ENCODE measurements around the gene CLRN2.

CLRN2 gene, protein sequence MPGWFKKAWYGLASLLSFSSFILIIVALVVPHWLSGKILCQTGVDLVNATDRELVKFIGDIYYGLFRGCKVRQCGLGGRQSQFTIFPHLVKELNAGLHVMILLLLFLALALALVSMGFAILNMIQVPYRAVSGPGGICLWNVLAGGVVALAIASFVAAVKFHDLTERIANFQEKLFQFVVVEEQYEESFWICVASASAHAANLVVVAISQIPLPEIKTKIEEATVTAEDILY

DNA sequence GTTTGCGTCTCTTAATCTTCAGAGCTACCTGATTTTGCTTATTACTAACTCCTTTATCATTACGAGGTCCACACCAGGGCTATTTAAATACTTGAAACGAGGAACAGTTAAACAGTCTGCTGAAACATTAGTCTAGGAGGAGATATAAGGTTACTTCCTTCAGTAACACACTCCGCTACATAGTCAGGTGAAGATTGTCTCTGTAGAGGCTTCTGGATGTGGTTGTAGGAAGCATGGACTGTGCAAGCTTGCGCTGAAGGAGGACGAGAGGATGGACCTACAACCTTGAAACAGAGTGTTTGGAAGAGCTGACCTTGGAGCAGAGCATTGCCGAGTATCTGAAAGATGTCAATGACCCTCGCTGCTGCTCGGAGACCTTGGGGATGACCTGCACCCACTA, at the start of gene CLRN2:
TSS of gene CLRN2 (plus strand) at position 301 of the 400 bp plus-strand sequence. CDS start 102 bp downstream, outside the sequence.
- no peak for DNase-seq

DNA sequence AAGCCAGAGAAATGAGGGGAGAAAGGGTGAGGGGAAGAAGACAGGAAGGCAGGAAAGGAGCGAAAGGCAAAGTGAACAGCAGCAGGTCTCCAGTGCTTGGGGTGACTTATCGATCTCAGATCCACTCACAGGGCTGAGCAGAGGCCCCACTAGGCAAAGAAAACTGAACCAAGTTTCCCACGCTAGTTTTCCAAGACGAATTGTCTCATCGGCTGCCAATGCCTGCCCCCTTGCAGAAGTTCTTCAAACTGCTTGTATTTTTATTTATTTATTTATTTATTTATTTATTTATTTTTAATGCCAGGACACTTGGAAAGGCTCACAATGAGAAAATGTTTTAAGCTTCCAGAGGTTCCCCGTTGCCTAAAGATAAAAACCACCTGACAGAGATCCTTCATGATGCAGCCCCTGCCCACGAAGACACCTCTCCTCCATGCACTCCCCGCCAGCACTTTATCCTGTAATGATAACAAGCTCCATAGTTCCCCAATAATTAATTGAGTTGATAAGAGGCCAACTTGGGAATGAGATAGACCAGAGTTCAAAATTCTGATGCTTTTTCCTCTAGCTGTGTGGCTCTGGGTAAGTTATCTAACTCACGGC, 46.2 kb upstream of the CLRN2 start:
- DNase-seq, result no peak

DNA sequence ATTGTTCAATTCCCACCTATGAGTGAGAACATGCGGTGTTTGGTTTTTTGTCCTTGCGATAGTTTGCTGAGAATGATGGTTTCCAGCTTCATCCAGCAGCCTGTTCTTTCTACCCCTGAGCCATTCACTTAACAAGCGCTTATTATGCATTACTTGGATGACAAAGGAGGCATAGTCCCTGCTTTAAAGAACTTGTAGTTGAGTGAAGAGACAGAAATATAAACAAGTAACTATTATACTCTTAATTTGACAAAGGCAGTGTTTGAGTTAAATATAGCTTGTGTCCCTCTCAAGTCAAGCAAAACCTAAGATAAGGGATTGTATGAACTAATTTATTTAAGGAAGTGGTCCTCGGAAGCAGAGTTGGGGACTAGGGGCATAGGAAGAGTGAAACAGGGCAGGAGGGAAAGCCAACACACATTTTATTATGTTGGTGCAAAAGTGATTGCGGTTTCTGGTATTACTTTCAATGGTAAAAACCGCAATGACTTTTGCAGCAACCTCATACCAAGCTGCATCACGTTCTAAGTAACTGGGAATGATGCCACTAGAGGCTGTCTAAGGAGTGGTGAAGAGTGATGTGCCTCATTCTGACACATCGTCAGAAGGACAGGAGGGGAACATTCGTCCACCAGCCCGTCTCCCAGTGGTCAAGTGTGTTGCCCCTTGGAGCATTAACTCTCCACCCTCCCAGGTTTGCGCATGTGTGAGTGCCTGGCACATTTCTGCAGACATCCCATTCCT, 44.9 kb upstream of the CLRN2 start:
- DNase-seq, result no peak

DNA sequence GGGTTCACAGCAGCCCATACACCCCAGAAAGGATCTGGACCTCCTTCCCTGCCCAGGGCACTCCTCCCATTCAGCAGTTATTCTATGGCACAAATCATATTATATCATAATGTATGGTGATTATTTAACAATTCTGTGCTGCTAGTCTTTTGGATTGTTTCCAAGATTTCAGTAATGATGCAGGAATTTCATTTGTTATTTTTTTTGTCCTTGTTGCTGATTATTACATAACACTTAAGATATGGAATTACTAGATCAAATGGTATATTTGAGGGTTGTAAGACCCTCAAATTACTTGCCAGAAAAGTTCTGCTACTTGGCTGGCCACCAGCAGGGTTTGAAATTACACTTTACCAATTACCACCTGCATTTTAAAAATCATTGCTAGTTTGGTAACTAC, 39.5 kb upstream of the CLRN2 start:
- no peak for DNase-seq

DNA sequence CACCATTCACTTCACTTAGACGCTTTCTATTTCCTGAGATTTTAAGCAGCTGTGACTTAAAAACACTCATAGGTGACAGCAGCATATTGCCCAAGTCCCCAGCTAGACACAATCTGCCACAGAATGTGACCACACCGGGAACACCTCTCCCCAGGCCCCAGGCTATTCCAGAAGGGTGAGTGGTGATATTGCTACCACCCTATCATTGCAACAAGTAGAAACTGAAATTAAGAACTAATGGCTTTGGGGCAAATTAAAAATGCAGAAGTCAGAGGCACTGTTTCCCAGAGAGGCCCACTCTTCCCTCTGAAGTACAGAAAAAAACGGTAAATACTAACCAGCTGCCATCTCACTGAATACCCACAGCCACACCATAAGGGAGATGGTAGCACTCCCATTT, 38.1 kb upstream of the CLRN2 start:
- DNase-seq, result no peak

DNA sequence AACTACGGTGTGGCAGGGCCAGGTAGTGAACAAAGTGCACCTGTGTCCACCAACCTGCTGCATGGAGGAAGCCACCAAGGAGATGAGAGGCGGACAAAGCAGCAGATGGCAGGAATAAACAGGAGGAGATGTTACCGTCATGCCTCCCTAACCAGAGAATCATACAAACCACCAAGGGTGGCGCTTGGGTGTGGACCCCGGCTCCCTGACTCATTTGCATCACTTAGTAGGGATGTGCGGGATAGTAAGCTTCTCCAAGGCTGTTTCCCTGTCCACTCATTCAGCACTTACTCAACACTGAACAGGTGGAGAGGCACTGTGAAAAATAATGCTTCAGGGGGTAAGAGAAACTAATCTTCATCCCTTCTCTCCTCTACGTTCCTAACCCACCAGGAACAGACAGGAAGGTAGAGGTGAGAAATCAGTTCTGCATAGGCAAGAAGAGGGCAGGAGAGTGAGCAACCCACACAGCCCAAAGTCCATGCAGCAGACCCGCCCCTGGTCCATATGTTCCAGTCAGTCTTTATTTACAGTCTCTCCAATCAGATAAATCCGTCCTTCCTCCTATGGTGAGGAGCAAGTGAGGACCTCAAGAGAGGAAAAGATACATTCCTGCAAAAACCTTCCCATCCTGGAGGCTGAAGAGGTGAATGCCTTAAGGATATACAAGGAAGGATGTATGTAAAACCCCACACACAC, 37.0 kb upstream of the CLRN2 start:
- DNase-seq, result no peak

DNA sequence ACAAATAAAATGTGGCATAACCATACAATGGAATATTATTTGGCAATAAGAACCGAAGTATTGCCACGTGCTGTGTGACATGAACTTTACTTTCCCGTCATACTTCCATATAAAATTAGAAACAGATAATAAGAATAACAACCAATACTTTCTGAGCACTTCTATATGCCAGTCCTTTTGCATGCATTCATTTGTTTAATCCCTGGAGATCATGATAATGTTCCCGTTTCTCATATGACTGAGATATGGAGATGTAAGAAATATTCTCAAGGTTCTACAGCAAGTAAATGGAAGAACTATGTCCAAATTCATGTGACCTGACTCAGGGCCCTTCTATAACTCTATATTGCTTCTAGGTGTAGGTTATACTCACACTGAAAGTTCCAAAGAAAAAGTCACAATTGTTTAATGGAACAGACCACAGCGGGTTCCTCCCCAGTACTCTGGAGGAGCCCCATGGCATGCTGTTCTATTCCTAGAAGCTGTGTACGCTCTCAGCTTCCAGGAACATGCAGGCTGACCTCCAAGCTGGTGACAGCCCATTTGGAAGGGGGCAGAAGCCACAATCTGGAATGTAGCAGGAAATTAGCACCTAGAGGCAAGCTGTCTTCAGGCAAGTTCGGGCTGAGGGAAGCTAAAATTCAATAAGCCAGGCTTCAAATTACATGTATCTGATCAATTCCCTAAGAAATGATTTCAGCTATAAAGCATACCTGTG, 34.6 kb upstream of the CLRN2 start:
- DNase-seq, result no peak

DNA sequence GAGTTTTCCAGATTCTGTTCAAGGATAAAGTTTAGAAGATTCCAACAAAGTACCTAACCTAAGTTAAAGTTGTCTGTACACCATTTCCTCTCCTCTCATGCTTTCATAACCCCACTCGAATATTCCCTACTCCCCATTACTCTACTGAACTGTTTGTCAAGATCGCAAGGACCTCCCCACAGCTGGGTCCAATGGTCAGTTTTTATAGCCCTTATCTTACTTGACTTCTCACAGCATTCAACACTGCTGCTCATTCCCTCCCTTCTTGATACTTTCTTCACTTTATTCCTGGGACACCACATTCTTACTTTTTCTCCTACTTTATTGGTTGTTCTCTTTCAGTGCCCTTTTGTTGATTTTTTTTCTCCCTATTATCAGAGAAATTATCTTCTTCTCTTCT, 34.0 kb upstream of the CLRN2 start:
- no peak for DNase-seq

DNA sequence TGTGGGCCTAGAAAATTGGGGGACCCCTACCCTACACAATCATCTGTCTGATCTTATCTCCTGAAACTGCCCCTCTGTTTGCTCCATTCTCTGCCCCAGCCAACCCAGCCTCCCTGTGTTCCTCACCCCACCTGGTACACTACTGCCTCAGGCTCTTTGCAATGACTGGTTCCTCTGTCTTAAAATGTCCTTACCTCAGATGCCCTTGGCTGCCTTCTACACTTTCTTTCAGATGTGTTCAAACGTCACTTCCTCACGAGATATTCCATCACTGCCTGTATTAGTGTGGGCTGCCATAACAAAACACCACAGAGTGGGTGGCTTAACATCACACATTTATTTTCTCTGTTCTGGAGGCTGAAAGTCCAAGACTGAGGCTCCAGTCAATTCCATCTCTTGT, 32.2 kb upstream of the CLRN2 start:
- no peak for DNase-seq

DNA sequence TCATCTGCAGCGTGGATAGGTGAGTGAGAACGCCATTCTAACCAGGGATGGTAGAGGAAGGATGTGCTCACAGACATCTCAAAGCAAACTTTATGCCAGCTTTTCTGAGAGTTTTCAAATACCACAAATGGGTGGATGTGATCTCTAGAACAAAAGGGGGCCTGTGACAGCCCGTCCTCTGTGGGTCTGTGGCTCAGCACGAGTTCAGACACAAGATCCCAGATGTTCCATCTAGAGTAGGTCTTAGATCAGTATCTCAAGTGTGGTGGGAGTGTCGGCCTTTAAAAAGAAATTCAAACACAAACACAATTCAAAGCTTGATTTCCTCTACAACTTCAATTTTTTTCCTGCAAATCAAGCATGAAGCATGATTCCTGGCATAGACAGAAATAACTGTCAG, 25.8 kb upstream of the CLRN2 start:
- no peak for DNase-seq

DNA sequence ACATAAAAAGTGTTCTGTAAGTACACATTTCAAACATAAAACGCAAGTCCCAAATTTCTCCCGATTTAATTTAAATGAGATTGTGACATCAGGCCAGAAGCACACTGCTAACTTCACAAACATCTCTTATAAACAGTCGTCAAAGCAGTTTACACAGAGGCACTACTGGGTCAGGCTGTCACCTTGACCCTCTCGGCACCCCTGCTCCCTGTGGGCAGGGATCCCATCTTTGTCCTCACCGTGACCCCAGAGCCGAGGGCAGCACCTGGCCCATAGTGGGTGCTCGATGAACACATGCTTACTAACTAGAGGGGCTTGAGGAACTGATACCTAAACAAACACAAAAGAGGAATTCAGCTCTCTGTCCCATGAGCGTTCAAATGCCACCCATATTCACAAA, 25.2 kb upstream of the CLRN2 start:
- DNase-seq, result no peak

DNA sequence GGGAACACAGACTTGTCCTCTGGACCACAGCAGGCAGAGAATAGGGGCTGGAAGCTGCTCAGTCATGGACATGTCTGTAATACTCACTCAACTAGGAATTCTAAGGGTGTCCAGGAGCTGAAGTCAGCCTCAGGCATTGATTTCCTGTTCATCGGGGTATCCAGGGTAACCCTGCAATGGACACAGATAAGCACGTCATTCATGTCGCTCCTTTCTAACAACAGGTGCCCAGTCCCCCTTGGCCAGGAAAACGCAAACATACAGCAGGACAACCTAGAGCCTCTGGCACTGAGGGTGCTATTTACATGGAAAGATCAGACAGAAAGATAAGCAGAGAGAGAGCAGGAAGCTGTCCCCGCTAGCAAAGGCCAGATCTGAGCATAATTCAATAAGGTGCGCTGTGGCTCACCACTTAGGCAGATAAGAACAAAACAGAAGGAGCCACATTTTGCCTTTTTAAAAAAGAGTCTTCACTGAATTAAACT, 24.3 kb upstream of the CLRN2 start:
- no peak for DNase-seq

DNA sequence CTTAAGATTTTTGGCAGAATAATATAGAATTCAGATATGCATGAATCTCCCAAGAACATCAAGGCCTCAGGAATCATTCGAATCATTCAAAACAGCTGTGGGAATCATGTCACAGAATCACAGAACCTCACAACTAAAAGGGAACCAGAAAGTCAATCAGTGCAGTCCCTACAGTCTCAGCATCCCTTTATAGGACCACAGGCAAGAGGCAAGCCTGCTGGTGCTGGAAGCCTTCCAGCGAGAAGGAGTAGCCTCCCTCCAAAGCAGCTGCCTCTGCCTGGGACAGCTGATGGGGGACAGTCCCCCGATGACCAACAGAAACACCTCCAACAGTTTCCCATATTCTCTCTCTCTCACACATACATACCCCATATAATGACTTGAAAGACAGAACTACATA, 23.8 kb upstream of the CLRN2 start:
- DNase-seq, result no peak

DNA sequence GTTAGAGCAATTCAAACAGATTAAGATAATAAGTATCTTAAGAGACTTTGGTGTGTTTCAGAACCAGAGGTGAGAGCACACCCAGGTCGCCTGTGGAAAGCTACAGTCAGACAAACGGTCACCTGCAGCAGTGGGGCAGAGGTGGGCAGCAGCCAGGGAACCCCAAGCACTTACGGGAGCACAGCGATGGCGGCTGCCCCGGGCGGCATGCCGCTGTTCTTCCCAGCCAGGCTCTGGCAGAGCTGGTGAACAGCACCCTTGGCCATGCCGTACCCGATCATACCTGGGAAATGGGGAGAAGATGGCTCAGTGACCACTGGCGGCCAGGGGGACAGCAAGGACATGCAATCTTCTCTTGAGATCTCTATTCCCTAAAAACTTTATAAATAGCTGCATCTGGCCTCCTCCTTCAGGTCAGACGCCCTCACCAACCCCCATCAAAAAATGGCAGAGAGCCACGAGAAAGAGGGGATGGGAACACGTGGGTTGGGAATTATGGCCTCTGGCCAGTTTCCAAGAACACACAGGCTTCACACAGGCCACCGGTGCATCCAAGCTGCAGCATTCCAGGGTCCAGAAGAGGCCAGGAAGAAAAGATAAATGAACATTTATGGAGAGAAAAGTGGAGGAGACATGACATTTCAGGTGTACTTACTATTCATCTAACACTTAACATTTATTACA, 22.8 kb upstream of the CLRN2 start:
- DNase-seq, result no peak

DNA sequence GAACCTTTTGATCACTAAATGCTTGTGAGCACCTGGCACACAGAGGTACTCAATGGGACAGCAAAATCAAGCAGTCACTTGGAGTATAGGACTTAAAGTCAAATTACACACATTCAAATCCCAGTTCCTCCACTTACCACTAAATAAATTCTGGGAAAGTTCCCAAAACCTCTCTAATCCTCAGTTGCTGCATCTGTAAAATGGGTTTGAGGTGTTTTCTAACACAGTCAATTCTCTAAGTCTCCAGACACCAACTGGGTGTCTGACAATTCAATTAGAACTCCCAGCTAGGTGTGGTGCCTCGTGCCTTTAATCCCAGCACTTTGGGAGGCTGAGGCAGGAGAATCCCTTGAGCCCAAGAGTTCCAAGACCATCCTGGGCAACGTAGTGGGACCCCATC, 22.1 kb upstream of the CLRN2 start:
- no peak for DNase-seq

DNA sequence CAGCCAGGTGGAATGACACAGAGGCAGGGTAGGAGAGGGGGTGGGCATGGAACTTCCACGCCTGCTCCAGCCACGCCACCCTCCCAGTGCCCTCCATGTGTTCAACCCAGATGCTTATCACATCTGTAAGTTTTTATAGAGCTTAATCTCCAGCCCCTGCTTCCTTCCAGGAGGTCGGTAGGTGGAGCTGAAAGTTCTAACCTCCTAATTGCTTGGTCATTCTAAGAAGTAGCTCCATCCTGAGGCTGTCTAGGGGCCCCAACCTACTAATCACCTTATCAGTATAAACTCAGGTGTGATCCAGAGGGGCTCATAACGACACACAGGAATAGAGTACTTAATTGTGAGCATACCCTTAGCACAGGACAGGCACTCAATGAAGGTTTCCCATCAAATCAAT, 21.3 kb upstream of the CLRN2 start:
- DNase-seq, result no peak

DNA sequence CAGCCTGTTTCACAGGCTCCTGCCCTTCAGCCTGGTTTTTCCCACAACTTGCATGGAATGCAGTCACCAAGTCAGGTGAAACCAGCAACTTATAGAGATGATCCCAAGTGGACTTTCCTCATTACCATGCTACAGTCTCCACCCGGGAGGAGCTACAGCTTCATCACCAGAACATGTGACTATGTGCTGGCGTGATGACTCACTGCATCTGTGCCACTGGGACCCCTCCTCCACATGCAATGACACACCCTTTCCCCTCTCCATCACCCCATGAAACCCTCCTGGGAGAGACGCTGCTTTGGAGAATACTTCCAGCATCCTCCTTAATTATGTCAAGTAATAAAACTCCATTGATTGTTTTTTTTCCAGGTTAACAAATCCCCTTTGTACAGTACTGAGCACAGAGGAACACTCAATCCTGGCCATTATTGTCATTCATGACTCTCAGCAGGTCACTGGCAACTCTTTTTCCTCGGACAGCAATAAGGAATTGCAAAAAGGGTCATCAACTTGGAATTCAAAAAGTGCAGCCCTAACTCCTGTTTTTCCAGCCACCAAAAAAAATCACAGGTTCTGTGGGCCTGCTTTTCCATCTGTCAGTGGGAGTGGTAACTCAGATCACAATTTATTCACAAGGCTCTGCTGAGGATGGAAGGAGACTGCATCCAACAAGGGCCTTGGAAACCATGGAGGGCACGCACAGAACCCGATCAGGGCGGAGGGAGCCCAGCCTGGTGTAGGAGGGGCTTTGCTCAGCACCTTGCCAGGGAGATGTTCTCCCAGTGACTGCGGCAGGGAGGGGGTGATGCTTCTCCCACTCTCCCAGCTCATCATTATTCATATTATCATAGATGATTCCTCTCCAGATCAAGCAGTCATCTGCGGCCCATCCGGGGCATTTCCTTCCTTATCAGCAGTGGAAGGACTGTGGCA, 20.4 kb upstream of the CLRN2 start:
- DNase-seq, result peak; percentile 13

DNA sequence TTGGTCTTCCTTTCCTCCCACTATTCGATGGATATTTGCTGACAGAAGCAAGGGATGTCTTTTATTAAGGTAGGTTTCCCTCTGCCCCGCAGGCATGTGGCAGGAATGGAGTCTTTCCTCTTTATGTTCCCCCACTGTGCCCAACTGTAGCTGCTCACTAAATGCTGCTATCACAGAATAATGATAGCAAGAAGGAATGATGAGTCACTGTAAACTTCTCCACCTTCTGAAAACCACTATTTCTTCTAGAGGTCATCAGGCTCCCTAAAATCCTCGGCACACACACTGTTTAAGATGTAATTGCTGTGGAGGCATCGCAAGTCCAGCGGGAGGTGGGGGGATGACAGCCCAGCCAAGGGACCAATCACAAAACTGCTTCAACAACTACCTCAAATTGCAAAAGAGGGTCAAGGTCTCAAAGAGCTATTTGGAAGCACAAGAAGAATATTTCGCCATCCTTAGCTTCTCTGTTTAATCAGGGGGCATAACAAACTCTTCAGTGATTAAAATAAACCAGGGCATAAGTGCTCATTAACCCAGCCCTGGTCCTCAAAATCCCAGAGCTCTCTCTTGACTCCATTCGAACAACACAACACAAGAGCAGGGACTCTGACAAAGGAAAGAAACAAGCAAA, 17.0 kb upstream of the CLRN2 start:
- DNase-seq, result no peak

DNA sequence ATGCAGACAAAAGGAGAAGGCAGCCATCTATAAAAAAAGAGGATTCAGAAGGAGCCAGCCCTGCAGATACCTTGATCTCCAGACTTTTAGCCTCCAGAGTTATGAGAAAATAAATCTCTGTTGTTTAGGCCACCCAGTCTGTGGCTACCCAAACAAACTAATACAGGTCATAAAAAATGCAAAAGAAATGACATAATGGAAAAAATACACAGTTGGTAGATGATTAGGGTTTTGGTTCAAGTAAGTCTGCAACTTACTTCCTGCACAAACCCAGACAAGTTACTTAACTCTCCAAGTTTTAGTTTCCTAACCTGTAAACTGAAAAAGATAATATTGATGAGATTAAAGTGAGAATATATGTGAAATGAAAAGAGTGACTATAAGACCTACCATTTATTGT, 14.4 kb upstream of the CLRN2 start:
- no peak for DNase-seq

DNA sequence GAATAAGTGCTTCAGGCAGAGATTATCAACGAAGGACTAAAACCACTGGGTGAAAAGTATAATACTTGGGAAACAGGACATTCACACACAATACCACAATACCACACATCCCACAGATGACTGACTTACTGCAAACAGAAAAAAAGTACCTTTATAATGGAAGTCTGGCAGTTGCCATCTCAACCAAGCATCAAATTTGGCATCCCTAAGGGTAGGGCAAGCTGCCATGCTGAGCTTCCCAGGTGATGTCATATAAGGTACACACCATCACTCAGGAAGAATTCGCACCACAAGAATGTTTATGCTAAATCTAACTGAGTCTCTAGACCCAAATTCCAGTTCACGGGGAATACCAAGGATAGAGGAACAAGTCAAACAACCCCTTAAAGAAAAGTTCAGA, 12.2 kb upstream of the CLRN2 start:
- DNase-seq, result no peak

DNA sequence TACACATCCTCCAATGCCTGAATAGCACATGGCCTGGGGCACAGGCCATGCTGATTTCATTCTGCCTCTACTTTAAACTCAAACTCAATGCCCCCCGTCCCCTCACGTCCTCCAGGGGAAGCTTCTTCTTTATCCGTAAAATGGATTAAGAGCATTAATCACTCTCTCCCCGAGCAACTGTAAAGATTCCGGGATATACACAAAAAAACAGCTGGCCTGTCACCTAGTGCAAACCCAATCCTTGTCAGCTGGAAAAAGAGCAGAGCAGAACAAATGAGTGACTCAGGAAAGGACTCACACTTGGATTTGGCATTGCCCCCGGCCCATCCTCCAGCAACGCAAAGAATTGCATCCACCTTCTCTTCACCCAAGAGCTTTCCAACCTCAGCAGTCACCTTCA, 10.9 kb upstream of the CLRN2 start:
- DNase-seq, result no peak

Measured in stimulated activated CD4-positive, alpha-beta T cell treated with anti-CD3 and anti-CD28 coated beads, Interleukin-4, amount 100 ng/mL, for 24 hours (primary cell).